ENCODE data around the gene FLOT1.
"Not testable (repeated sequence)": the region's sequence is repeated elsewhere in the genome, so short reads cannot be mapped to it uniquely, and the experiment has no call there.

FLOT1 gene

DNA sequence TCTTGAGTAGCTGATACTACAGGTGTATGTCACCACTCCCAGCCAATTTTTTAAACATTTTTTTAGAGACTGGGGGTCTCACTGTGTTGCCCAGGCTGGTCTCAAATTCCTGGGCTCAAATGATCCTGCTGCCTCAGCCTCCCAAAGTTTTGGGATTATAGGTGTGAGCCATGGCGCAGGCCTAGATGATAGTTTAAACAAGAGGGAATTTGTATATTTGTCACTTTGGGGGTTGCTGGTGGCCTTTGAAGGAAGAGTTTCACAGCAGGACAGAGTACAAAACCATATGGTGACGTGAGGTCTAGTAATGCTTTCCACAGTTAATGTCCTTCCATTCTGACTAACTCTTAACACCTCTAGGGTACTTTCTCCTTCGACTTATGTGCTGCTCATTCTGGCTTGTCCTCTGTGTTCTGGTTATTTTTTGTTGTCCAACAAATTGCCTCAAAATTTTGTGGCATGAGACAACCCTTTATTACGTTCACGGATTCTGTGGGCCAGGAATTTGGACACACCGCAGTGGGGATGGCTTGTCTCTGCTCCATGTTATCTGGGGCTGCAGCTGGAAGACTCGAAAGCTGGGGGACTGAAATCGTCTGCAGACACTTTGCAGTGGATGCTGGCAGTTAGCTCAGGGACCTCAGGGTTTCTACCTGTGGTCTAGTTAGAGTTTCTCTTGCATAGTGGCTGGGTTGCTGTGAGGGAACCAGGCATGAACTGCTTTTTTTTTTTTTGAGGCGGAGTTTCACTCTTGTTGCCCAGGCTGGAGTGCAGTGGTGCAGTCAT lies 24.9 kb upstream of the FLOT1 start:
- no peak for DNase-seq (ENCODE audit: low read depth)

DNA sequence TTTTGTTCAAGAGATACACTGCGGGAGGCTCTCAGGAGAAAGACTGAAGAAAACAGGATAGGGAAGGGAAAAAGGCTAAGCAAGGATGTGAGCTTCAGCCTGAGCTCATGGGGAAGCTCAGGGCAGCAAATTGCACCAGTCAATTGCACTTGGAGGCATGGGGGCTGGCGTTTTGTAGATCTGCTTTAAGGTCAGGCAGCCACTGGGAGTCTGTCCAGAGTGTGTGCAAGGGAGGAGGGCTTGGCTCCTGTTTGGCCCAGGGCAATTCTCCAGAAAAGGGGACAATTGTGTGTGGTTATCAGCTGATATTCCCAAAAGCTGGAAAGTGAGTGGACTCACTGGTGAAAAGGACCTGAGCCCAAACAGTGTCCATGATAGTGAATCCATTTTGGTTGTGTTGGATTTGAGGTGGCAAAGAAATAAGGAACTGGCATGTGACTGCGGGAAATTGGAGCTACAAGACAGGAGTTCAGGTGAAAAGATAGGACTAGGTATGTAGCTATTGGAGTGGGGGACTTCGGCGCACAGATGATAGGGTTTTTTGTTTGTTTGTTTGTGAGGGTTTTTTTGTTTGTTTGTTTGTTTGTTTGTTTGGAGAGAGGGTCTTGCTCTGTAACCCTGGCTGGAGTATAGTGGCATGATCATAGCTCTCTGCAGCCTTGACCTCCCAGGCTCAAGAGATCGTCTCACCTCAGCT lies 24.1 kb upstream of the FLOT1 start:
- no peak for DNase-seq (ENCODE audit: low read depth)

DNA sequence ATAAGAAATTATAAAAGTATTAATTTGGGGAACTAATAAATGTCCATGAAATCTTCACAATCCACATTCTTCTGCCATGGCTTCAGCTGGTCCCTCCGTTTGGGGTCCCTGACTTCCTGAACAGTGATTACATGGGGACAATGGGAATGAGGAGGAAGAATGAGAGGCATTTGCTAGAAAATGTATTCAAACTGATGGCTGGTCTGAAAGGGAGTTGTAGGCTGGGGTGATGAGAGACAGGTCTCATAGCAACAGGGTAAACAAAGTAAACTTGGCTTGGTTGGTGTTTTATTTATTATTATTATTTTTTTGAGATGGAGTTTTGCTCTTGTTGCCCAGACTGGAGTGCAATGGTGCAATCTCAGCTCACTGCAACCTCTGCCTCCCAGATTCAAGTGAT lies 23.0 kb upstream of the FLOT1 start:
- not testable (repeated sequence) for DNase-seq (ENCODE audit: low read depth)

DNA sequence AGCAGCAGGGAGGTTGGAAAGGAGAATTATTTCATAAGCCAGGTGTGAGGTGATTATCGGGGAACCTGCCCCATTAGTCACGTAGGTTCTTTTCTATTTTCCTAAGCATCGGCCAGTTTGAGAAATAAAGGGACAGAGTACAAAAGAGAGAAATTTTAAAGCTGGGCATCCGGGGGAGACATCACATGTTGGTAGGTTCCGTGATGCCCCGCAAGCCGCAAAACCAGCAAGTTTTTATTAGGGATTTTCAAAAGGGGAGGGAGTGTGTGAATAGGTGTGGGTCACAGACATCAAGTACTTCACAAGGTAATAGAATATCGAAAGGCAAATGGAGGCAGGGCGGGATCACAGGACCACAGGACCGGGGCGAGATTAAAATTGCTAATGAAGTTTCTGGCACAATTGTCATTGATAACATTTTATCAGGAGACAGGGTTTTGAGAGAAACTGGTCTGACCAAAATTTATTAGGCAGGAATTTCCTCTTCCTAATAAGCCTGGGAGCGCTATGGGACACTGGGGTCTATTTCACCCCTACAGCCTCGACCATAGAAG lies 22.1 kb upstream of the FLOT1 start:
- DNase-seq (ENCODE audit: low read depth), result not testable (repeated sequence)

DNA sequence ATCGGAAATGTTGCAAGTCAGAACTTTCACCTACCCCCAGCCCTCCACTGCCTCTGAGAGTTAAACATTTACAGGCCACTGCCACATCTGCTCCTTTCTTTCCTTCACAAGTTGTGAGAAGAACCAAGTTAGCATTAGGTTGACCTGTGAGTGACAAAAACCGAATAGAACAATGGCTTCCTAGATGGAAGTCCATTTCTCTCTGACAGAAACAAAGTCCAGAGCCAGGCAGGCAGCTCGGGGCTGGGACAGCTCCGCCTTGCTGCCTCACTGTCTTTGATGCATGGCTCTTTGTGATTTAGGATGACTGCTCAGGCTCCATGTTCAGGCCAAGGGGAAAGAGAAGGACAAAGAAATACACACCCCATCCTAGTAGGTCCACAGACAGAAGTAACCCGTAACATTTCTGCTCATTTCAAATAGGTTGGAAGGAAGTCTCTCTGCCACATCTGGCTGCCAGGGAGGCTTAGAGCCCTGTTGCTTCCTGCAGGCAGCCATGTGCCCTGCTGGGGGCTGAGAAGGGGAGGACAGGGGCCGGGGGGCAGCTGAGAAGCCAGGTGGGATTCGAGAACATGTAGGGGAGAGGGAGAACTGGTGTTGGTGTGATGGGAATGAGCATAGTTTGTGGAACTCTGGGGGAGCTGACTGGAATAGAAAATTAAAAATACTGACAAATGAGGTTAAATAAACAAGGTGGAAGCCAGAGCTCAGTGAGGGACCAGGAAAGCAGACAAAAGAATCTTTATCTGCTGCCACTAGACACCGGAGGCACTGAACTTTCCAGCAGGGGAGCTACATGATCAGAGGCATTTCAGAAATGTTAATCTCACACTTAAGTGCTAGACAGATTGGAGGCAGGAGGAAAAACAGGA lies 21.4 kb upstream of the FLOT1 start:
- DNase-seq (ENCODE audit: low read depth), result no peak

DNA sequence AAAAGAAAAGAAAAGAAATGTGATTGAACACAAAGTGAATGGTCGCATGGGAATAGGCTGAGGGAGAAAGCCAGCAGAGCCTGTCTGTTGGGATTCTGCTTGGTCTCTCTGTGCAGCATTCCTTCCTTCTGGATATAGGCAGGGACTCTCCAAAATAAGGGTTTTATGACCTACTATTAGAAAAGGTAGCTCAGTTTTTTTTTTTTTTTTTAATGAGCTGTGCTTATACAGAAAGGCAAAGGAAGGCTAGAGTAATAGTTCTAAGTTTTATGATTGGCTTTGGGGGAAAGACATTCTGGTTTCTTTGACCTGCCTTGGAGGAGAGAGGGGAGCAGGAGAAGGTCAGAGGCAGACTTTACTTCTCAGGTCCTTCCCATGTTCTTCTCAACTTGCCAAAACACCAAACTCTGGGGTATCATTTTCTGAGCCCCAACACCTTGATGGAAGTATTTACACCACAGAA lies 20.7 kb upstream of the FLOT1 start:
- DNase-seq (ENCODE audit: low read depth), result no peak

DNA sequence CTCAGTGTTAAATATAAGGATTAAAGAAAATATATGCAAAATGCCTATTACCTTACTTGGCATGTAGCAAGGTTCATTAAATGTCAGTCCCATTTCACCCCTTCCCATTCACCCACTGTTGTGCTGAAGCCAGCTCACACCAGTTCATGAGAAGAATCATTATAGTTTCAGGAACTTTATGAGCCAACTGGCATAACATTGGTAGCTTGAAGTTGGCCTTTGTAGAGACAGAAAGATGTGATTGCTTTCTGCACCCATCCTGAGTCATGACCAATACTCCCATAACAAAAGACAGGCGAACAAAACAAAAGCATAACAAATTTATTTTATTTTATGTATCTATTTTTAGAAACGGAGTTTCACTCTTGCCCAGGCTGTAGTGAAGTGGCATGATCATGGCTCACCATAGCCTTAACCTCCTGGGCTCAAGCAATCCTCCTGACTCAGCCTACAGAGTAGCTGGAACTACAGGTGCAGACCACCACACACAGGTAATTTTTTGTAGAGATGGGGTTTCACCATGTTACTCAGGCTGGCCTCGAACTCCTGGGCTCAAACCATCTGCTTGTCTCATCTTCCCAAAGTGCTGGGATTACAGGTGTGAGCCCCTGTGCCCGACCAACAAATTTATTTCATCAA lies 19.4 kb upstream of the FLOT1 start:
- no peak for DNase-seq (ENCODE audit: low read depth)

DNA sequence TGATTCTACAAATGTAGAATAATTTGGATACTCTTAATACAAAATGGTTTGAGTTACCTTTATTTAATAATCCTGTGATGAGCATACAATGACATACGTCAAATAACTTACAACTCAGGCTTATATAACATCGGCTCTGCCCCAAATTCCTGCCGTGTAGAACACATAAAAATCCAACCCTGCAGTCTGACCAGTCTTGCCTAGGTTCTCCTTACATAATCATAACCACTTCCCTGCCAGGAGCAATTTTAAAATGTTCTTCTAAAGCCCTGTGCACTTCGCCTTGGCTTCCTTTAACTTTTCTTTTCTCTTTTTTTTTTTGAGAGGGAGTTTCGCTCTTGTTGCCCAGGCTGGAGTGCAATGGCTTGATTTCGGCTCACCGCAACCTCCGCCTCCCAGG lies 18.1 kb upstream of the FLOT1 start:
- no peak for DNase-seq (ENCODE audit: low read depth)

DNA sequence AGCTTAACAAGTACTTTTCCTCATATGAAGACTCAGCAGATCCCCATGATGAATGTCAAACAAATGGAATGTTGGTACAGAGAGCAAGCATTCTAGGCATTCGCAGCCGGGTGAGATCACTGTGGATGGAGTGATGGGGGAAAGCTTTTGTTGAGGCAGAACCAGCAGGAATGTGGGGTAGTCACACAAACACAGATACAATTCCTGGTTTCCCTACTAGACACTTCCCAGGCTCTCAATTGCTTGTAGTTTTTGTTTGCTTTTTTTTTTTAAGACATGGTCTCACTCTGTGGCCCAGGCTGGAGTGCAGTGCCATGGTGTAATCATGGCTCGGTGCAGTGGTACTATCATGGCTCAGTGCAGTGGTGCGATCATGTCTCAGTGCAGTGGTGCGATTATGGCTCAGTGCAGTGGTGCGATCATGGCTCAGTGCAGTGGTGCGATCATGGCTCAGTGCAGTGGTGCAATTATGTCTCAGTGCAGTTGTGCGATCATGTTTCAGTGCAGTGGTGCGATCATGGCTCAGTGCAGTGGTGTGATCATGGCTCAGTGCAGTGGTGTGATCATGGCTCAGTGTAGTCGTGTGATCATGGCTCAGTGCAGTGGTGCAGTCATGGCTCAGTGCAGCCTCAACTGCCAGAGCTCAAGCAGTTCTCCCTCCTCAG lies 17.2 kb upstream of the FLOT1 start:
- DNase-seq (ENCODE audit: low read depth), result no peak

DNA sequence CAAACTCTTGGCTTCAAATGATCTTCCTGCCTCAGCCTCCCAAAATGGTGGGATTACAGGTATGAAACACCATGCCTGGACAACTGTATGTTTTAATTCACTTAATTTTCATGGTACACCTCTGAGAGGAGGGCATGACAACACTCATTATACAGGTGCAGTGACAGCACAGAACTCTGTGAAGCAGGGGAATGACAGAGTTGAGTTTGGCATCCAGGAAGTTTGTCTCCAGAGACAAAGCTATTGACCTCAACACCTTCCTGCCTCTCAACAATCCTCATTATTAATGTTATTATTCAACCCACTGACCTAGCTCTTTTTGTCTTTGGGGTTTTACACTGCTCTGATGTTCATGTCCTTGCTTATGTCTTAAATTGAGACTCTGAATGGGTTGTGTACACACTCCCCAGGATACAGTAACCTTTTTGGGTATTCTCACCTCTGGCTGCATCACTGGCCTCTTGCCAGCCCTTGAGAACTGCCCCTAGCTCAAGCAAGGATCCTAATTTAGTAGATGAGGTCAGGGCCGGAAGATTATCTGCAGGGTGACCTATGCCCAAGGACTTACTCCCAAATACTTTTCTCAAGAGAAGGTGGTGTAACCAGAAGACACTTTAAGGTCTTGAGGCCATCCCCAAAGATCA lies 14.9 kb upstream of the FLOT1 start:
- DNase-seq (ENCODE audit: low read depth), result no peak

DNA sequence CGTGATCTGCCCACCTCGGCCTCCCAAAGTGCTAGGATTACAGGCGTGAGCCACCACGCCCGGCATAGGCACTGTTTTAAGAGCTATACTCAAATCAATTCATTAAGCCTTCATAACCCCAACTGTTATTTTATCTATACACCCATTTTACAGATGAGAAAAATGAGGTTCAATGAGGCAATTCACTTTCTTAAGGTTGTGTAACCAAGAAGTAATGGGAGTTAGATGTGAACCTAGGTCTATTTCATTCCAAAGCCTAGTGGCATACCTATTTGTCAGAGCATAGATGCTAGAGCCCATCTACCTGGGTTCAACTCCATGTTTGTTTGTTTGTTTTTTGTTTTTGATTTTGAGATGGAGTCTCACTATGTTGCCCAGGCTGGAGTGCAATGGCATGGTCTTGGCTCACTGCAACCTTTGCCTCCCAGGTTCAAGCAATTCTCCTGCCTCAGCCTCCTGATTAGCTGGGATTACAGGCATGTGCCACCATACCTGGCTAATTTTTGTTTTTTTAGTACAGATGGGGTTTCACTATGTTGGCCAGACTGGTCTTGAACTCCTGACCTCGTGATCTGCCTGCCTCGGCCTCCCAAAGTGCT lies 14.0 kb upstream of the FLOT1 start:
- DNase-seq (ENCODE audit: low read depth), result not testable (repeated sequence)

DNA sequence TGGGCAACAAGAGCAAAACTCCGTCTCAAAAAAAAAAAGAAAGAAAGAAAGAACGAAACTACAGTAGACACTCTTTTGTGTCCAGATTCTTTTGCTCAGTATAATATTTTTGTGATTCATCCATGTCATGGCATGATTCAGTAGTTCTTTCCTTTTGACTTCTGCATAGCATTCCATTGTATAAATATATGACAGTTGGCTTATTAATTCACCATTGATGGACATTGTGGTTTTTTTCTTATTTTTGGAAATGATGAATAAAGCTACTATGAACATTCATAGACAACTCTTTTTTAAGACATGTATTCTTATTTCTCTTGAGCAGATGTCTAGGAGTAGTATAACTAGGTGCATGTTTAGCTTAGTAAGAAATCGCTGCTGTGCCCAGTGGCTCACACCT lies 12.1 kb upstream of the FLOT1 start:
- DNase-seq (ENCODE audit: low read depth), result no peak

DNA sequence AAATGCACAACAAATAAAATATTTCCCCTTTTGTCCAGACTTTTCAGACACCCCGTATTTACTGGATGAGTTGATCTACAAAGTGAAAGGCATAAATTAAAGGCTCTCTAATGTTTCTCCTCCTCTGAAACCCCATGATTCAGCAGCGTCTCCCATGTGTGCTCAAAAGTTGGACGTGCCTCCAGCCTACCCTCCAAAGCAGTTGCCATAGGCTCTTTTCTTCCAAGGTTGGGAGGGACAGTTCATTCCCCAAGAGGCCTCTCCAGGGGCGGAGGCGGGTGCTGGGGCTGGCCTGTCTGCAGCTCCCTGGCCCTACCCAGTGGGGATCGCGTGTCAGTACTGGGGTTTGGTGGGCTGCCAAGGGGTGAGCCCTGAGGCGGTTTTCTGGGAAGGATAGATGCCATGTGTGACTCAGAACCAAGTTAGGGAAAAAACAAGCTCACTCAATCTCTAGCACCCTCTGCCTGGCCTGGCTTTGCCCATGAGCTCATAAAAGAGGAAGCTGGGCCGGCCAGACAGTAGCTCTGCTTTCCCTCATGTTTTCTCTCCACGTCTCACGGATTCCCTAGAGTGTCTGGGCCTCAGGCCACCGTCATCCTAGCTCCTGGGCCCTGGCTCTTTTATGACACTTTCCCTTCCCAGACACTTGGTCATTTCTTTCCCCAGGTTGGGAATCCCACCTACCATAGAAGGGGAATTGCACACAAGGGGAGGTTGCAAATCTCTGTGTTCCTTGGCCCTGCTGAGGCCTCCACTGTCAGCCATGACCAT lies 9.9 kb upstream of the FLOT1 start:
- DNase-seq (ENCODE audit: low read depth), result no peak

DNA sequence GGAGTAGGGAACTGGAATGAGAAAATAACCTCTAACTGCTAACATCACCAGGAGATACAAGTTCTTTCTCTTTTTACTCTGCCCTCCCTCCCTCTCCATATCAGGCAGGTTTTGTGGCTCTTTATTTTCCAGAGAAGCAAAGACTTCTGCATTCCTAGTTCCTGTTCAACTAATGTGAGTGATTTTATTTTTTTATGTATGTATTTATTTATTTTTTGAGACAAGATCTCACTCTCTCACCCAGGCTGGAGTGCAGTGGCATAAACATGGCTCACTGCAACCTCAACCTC lies 7.8 kb upstream of the FLOT1 start:
- no peak for DNase-seq (ENCODE audit: low read depth)

DNA sequence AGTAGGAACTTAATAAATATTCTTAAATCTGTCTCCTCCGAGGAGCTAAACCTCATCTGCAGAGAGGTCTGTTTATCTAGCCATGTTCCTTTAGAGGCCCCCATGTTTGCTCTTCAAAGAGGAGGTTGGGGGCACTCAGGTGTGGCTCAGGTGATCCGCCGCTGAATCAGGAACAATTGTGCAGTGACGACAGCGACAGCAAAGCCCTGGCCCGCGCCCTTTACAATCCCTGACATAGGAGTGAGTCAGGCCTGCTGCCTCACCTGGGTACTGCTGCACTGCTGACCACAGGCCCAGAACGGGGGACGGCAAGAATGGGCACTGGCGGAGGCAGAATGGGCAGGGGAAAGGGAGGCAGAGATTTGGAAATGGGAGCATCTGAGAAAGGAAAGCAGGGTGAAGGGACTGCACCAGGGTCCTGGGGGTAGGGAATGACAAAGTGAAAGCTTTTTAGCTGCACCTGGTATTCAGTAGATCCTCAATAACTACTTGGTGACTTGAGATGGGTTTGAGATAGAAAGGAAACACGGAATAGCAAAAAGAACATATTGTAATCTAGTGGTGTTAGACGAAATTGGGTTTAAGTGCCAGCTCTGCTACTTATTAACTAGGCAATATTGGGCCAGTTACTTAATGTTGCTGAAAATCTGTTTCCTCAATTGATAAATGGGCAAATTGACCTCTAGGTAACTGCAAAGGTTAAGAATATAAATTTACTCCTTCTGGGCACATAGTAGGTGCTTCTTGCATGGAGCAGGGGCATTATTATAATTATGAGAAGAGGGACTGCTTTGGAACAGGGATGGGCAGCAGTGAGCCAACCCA lies 7.3 kb upstream of the FLOT1 start:
- DNase-seq (ENCODE audit: low read depth), result no peak

DNA sequence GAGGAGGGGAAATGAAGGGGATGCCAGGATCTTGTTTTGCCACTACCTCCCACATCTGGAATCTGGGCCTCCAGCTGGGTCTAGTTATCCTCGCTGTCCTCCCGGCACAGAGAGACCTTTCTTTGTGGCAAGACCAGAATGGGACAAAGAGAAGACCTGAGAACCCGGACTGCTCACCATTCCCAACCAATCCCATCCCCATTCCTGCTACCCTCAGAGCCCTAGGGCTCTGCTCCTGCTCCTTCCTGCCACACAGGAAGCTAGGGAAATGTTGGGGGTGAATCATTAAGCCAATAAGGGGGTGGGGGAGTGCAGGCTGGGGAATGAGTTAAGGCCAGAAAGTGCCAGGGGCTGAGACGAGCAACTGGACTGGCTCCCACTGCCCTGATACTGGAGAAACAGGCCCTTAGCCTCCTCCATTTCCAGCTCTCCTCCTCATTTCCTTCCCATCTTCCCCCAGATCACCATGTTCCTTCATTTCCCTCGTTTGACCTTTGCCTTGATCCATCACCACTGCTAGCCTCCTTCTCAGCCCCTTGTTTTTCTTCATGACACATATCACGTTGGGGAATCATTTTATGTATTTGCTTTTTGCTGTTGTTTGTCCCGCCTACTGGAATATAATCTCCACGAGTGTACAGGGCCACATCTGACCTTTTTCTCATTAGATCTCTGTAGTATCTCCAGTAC lies 6.5 kb upstream of the FLOT1 start:
- DNase-seq (ENCODE audit: low read depth), result no peak

DNA sequence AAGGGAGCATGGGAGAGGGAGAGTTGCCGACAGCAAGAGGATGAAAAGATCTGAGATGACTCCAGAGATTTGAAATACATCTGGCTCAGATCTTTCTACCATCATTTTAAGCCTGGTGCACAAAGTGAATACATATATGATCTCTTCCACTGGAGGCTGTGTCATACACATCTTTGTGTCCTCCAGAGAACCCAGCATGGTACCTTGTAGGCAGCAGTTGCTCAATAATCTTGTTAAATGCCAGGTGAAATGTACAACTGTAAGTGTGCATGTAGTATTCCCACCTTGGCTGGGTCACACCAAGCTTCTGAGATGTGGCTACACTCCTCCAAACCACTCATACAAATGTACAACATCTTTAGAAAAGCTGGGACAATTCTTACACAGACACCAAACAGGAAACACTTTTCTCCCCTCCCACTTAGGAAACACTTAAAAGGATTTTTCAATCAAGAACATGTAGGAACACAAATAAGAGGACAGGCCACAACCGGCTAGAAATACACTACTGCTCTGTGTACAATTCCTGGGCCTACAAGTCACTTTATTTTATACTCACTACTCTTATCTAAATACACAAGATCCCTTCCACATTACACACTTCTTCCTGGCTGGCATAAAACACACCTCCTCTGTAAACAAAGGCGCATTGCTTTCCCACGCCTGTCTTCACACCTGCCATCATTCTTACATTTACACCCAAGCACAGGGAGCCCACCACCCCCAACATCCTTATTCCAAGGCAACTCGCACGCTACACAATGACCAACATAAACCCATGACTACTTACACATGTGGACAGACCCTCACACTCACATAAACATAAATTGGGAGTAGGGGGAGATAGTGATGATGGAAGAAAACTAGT lies 5.6 kb upstream of the FLOT1 start:
- DNase-seq (ENCODE audit: low read depth), result no peak

All from CMK (cell line).